Measurements from ENCODE around the gene FAHD2A. TPM values are rescaled to one million over a fixed set of nuclear protein-coding genes. Genes with fewer than 3 reads are reported as not detected.

FAHD2A gene
- total RNA-seq, 1 experiment from 2014 or later: 25.4 TPM

- no TSS peak for BruUV-seq (replicated peaks)
- H4K20me1 ChIP-seq (ENCODE audit: insufficient read depth): no peaks in the 10 kb centered on the region
- RAD21 ChIA-PET (ENCODE audit: low non-redundant PET in 1 of 2, low total read pairs in 2 of 2, uncharacterized antibody in 2 of 2, unreplicated experiment in 2 of 2): no interaction called here
- DNase-seq (ENCODE audit: low read depth, low spot score) (no peak), ATAC-seq (no peak)
- no peak overlapping the region for H3K27ac ChIP-seq (ENCODE audit: low read depth, low read length)
- H3K9me3 ChIP-seq (ENCODE audit: control insufficient read depth in 1 of 2, insufficient read depth in 1 of 2, low read depth in 1 of 2, low read length in 2 of 2): no peaks in the 10 kb centered on the region
- no peak overlapping the region for H3K4me3 ChIP-seq (replicated peaks in 1 of 2; ENCODE audit: low read depth in 1 of 2, low read length in 2 of 2)
- H3K9me2 ChIP-seq (ENCODE audit: insufficient read depth): no peaks in the 10 kb centered on the region
- no peaks in the 10 kb centered on the region for H3K4me1 ChIP-seq (ENCODE audit: control insufficient read depth in 1 of 2, insufficient read depth in 2 of 2, low read length in 2 of 2)
- POLR2A ChIA-PET: no interaction called here
- H3K36me3 ChIP-seq (ENCODE audit: control insufficient read depth in 1 of 2, insufficient read depth in 2 of 2, low read length in 2 of 2): no peaks in the 10 kb centered on the region
- no peak overlapping the region for H3K9ac ChIP-seq (ENCODE audit: low read length)
- TF ChIP-seq POLR2A (IDR thresholded peaks at IDR 0.05; ENCODE audit: borderline replicate concordance, extremely low read depth, insufficient read depth, insufficient read length) (no peak), JUND (IDR thresholded peaks at IDR 0.05) (no peak), RAD21 (IDR thresholded peaks at IDR 0.05; ENCODE audit: low read depth) (no peak), EGR1 (IDR thresholded peaks at IDR 0.05; ENCODE audit: low read depth) (no peak), YY1 (IDR thresholded peaks at IDR 0.05; ENCODE audit: extremely low read depth, insufficient replicate concordance, low read depth, low read length) (no peak), MAX (IDR thresholded peaks at IDR 0.05) (no peak), TCF7L2 (IDR thresholded peaks at IDR 0.05; ENCODE audit: borderline replicate concordance, extremely low read depth, insufficient read depth, insufficient read length) (no peak), SIN3A (IDR thresholded peaks at IDR 0.05; ENCODE audit: low read depth) (no peak), CEBPB (IDR thresholded peaks at IDR 0.05; ENCODE audit: low read depth) (no peak), EZH2 (IDR thresholded peaks at IDR 0.05) (no peak), CBX3 (IDR thresholded peaks at IDR 0.05; ENCODE audit: low read depth) (no peak), ZFX (IDR thresholded peaks at IDR 0.05) (no peak), EZH2phosphoT487 (IDR thresholded peaks at IDR 0.05; ENCODE audit: borderline replicate concordance) (no peak), ELF1 (IDR thresholded peaks at IDR 0.05; ENCODE audit: borderline replicate concordance, low read depth) (no peak), ZNF274 (IDR thresholded peaks at IDR 0.05; ENCODE audit: low read depth, low read length) (no peak)
- H3K4me2 ChIP-seq (ENCODE audit: low read length): no peak overlapping the region
- CTCF ChIA-PET: interaction anchor here (0.8 to 2.5 kb wide), 2 partner anchors 17 to 27 kb away, joined by 3 to 10 read pairs; no protein-coding TSS in a partner anchor
- H2AFZ ChIP-seq (ENCODE audit: low read depth, low read length, poor library complexity, severe bottlenecking): no peak overlapping the region
- no peaks in the 10 kb centered on the region for H3K27me3 ChIP-seq (ENCODE audit: insufficient read depth, low read length)
- intact Hi-C loops (cut with micrococcal nuclease): no loop called here
- no peaks in the 10 kb centered on the region for H3K79me2 ChIP-seq (ENCODE audit: insufficient read depth, low read length)
Measured at GRCh38 chr2:95362486-95362885, 40.0 kb upstream of the FAHD2A start.

Data from HCT116 (cell line).